Body of pancreas (tissue), 4 donors: ENCODE measurements around the gene PKLR. TPM values are rescaled to one million over a fixed set of nuclear protein-coding genes. Genes with fewer than 3 reads are reported as not detected.
"Not testable (repeated sequence)": the region's sequence is repeated elsewhere in the genome, so short reads cannot be mapped to it uniquely, and the experiment has no call there.

Experiments
- ATAC-seq: fragments of 150-250 bp; one replicate; pipeline ENCODE4 v1.9.1; 2016
- DNase-seq, 4 donors: peaks; one replicate each; pipeline ENCODE4 v3.0.0-alpha.2; 2019
- H3K27ac ChIP-seq, 4 donors: fragments of 200-600 bp; sonication (generic); 1 replicate in 3 of 4; 2 replicates in 1 of 4; pipeline versions ENCODE4 v1.5.1 to v1.6.1; 2016 to 2019; ENCODE audit warnings: mild to moderate bottlenecking in 1 of 4, mixed read lengths in 1 of 4, moderate library complexity in 1 of 4
- H3K27me3 ChIP-seq, 2 donors: fragments of 200-600 bp; sonication (generic); one replicate each; pipeline ENCODE4 v1.6.0; 2016; ENCODE audit warnings: mild to moderate bottlenecking in 1 of 2
- H3K36me3 ChIP-seq, 2 donors: fragments of 200-600 bp; sonication (generic); replicated peaks in 1 of 2; 2 replicates each; pipeline ENCODE4 v1.5.1; 2016; ENCODE audit warnings: low read depth in 2 of 2; ENCODE audit not compliant: insufficient read depth in 1 of 2
- H3K4me1 ChIP-seq: fragments of 200-600 bp; sonication (generic); one replicate; pipeline ENCODE4 v1.6.0; 2016
- H3K4me3 ChIP-seq, 2 donors: fragments of 200-600 bp; sonication (generic); 1 replicate in 1 of 2; 2 replicates in 1 of 2; pipeline ENCODE4 v1.5.1; 2016 to 2019
- H3K9me3 ChIP-seq, 3 donors: fragments of 200-600 bp; sonication (generic); 1 replicate in 2 of 3; 2 replicates in 1 of 3; pipeline ENCODE4 v1.5.1; 2016
- POLR2A ChIP-seq, 3 donors: fragments of 450-650 bp; IDR thresholded peaks; one replicate each; pipeline ENCODE4 v1.6.1; 2016; ENCODE audit warnings: antibody characterized with exemption in 3 of 3, mild to moderate bottlenecking in 2 of 3
- WGBS, 2 donors: methylation state at CpG; one replicate each; pipeline ENCODE4 v1.1.5; 2017; 5-methylcytosine and 5-hydroxymethylcytosine counted together
- intact Hi-C: fragments of 100-400 bp; cut with DNase I; formaldehyde crosslinking; loops from one replicate; pipeline ENCODE4 v1.15.1; 2023
- total RNA-seq, 2 donors: library from RNA; depleted of rRNA; stranded (reverse); fragments of >200 nt; gene quantifications; one replicate each; pipeline ENCODE4 v1.1.0, GENCODE V29; 2016
- TF ChIP-seq, protein P1 (sequence below), 7 experiments: fragments of 450-650 bp in 4 of 7; fragments of 200-600 bp in 3 of 7; sonication (generic) in 3 of 7; IDR thresholded peaks; one replicate each; pipeline ENCODE4 v1.5.1; 2016 to 2019; ENCODE audit warnings: antibody characterized with exemption in 7 of 7

The PKLR gene
- total RNA-seq, 2 donors from 2014 or later, result not detected

DNA sequence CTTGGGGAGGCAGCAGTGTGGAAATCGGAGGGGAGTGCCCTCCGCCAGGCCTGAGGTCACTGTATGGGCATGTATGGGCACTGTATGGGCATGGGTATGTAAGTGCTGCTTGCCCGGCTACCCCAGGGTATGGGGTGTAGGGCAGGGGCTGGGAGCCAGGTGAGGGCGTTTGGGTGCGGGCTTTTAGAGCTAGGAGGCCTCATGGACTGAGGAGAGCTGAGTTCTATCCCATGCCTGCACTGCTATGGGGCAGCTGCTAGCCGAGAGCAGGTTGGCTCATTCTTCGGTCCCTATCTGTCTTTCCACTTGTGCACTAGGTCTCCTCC, 5.3 kb downstream of the PKLR start:
- no peak for TF ChIP-seq POLR2A (IDR thresholded peaks at IDR 0.05)
- TF ChIP-seq, protein P1, sequence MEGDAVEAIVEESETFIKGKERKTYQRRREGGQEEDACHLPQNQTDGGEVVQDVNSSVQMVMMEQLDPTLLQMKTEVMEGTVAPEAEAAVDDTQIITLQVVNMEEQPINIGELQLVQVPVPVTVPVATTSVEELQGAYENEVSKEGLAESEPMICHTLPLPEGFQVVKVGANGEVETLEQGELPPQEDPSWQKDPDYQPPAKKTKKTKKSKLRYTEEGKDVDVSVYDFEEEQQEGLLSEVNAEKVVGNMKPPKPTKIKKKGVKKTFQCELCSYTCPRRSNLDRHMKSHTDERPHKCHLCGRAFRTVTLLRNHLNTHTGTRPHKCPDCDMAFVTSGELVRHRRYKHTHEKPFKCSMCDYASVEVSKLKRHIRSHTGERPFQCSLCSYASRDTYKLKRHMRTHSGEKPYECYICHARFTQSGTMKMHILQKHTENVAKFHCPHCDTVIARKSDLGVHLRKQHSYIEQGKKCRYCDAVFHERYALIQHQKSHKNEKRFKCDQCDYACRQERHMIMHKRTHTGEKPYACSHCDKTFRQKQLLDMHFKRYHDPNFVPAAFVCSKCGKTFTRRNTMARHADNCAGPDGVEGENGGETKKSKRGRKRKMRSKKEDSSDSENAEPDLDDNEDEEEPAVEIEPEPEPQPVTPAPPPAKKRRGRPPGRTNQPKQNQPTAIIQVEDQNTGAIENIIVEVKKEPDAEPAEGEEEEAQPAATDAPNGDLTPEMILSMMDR (IDR thresholded peaks at IDR 0.05), result no peak
- intact Hi-C loops, result no loop called here
- ATAC-seq (no peak), DNase-seq (no peak)
- no peaks in the 10 kb centered on the region for H3K9me3 ChIP-seq
- H3K4me1 ChIP-seq, result peaks cover 10% of the 10 kb centered on the region
- no peak overlapping the region for H3K4me3 ChIP-seq
- H3K27me3 ChIP-seq, result peaks cover 0 to 8% of the 10 kb centered on the region in 2 donors
- no peak overlapping the region for H3K27ac ChIP-seq
- H3K36me3 ChIP-seq, result no peaks in the 10 kb centered on the region
- WGBS, 2 donors, result 85 to 87% methylated on average over 5 to 7 of the region's 7 CpGs

DNA sequence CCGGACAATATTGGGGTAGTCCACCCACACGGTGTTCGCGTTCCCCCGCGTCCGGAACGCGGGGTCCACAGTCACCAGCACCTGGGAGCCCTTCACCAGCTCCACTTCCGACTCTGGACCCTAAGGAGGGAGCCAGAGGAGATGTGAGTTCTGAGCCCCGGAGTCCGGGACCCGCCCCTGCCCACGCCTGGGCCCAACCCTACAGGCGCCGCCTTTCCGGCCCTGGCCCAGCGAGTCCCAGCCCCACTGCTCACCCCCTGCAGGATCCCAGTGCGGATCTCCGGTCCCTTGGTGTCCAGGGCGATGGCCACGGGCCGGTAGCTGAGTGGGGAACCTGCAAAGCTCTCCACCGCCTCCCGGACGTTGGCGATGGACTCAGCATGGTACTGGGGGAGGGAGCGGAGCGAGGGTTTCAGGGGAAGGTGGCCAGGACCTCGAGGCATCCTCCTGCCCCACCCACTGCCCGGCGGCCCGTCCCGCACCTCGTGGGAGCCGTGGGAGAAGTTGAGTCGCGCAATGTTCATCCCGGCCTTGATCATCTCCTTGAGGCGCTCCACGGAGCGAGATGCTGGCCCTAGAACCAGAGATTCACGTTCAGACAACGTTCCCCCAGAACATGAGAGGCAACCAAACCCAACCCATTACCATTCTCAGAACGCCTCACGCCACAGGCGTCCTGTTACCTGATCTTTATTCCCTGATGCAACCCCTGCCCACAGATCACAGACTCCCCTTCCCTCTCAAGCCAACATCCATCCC, 5.9 kb downstream of the PKLR start:
- Histone ChIP-seq H3K9me3 (no peaks in the 10 kb centered on the region), H3K27ac (no peak overlapping the region), H3K4me1 (peaks cover 10% of the 10 kb centered on the region), H3K4me3 (no peak overlapping the region), H3K27me3 (peaks cover 0 to 8% of the 10 kb centered on the region in 2 donors), H3K36me3 (no peaks in the 10 kb centered on the region)
- intact Hi-C loops, result no loop called here
- no peak for DNase-seq
- 14 to 50% methylated on average over 8 to 47 of the region's 47 CpGs for WGBS, 2 donors
- no peak for ATAC-seq
- no peak for TF ChIP-seq POLR2A (IDR thresholded peaks at IDR 0.05)
- TF ChIP-seq, protein P1 (IDR thresholded peaks at IDR 0.05), result no peak

DNA sequence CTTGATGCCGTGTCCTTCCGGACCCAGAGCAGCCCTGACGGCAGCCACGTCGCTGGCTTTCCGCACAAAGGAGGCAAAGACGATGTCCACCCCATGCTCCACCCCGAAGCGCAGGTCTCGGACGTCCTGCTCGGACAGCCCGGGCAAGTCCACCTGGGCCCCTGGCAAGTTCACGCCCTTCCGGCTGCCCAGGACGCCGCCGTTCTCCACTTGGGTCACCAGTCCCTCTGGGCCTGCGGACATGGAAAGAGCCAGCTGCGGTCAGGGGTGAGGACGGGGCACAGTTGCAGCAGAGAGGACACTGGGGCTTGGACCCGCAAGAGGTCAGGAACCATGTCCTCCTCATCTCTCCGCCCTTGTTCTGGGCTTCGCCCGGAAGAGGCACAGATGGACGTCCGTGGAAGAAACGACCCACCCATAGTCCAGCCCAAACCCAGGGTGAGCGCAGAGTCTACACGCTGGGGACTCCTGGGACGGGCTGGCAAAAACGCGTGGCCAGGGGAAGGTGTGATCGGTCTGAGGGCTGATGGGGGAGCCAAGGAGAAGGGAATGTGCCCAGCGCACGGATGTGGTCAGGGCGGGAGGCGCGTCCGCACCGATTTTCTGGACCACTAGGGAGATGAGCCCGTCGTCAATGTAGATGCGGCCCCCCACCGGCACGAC, 6.6 kb downstream of the PKLR start:
- DNase-seq (no peak), ATAC-seq (no peak)
- peaks cover 10% of the 10 kb centered on the region for H3K4me1 ChIP-seq
- H3K36me3 ChIP-seq, result no peaks in the 10 kb centered on the region
- intact Hi-C loops, result no loop called here
- TF ChIP-seq, protein P1 (IDR thresholded peaks at IDR 0.05), result no peak
- TF ChIP-seq POLR2A (IDR thresholded peaks at IDR 0.05), result no peak
- no peak overlapping the region for H3K27ac ChIP-seq
- H3K27me3 ChIP-seq, result peaks cover 0 to 8% of the 10 kb centered on the region in 2 donors
- 24 to 46% methylated on average over 19 to 46 of the region's 46 CpGs for WGBS, 2 donors
- no peaks in the 10 kb centered on the region for H3K9me3 ChIP-seq
- no peak overlapping the region for H3K4me3 ChIP-seq

DNA sequence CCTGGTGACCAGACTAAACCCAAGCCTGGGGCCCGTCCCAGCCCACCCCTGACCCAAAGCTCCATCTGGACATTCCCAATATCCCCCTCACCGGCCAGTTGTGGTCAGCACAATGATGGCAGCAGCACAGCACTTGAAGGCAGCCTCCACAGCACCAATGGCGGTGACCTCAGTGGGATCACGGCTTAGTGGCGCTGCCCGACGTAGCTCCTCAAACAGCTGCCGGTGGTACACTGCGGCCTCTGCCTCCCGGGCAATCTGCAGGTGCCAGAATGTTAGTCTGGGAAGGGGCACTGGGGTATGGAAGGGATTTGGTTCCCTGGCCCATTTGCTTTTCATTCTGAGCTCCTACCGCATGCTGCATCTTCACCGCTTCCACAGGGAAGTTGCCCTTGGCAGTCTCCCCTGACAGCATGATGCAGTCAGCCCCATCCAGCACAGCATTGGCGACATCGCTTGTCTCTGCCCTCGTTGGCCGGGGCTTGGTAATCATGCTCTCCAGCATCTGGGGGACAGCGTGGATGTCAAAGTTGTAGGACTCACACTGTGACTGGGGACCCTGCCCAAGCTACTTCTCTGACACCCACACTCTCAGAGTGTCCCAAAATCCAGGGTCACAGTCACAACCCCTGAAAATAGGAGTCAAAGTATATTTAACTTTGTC, 8.0 kb downstream of the PKLR start:
- DNase-seq (no peak), ATAC-seq (no peak)
- intact Hi-C loops, result no loop called here
- Histone ChIP-seq H3K36me3 (no peaks in the 10 kb centered on the region), H3K4me3 (no peak overlapping the region), H3K4me1 (peaks cover 10% of the 10 kb centered on the region), H3K9me3 (no peaks in the 10 kb centered on the region), H3K27me3 (peaks cover 0 to 8% of the 10 kb centered on the region in 2 donors), H3K27ac (no peak overlapping the region)
- WGBS, 2 donors, result 76 to 79% methylated on average over 7 to 17 of the region's 17 CpGs
- TF ChIP-seq POLR2A (IDR thresholded peaks at IDR 0.05), result no peak
- TF ChIP-seq, protein P1 (IDR thresholded peaks at IDR 0.05), result no peak

DNA sequence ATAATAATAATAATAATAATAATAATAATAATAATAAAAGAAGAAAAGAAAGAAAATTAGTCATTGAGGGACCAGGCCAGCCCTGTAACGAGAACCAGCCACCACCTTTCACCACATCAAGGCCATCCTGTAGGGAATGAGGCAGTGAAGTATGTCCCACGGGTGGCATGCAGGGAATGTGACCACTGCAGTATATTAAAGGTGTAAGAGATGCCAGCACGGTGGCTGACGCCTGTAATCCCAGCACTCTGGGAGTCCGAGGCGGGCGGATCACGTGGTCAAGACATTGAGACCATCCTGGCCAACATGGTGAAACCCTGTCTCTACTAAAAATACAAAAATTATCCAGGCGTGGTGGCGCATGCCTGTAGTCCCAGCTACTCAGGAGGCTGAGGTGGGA, 10.2 kb downstream of the PKLR start:
- peaks cover 10% of the 10 kb centered on the region for H3K4me1 ChIP-seq
- H3K27ac ChIP-seq, H3K36me3 ChIP-seq, ATAC-seq, H3K9me3 ChIP-seq, H3K4me3 ChIP-seq, H3K27me3 ChIP-seq, DNase-seq, intact Hi-C loops: not testable (repeated sequence)
- WGBS, 2 donors, result 73 to 77% methylated on average over 10 of the region's 10 CpGs
